ENCODE measurements around the gene CECR2.

CECR2 gene

DNA sequence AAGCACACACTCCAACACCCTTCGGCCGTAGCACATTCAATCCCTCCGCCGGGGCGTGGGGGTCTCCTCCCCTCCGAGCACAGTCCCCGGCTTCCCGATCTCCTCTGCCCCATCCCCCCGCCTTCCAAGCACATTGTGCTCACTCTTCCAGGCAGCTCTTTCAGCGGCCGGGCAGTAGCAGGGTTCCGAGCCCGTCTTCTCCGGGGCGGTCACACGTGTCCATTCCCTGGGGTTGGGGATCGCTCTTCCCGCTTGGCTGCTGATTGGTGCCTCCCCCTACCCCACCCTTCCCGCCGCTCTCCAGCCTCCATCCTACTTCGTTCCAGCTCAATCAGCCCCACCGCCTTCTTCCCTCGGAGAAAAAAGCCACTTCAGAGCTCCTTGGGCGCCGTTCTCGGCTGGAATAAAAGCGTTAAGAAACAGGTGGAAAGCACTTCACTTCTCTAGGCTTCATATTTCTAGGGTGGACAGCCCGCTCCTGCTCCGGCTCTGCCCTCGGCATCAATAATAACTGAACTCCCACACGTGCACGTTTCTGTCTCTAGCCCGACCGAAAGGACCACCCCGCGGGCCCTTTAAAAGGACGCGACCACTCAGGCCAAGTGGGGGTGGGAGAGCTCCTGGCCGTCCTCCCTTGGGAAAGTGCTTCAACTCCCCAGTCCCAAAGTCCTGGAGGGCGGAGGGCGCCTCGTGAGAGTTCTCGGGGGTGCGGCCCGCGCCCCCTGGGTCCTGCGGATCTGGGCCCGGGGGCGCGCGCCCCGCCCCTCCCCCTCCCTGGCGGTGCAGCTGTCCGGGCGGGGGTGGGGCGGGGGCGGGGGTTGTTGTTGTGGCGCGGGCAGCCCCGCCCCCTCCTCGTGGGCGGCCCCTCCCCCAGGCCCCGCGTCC lies 464 bp upstream of the CECR2 start:
- no peak for DNase-seq (ENCODE audit: low read depth)

DNA sequence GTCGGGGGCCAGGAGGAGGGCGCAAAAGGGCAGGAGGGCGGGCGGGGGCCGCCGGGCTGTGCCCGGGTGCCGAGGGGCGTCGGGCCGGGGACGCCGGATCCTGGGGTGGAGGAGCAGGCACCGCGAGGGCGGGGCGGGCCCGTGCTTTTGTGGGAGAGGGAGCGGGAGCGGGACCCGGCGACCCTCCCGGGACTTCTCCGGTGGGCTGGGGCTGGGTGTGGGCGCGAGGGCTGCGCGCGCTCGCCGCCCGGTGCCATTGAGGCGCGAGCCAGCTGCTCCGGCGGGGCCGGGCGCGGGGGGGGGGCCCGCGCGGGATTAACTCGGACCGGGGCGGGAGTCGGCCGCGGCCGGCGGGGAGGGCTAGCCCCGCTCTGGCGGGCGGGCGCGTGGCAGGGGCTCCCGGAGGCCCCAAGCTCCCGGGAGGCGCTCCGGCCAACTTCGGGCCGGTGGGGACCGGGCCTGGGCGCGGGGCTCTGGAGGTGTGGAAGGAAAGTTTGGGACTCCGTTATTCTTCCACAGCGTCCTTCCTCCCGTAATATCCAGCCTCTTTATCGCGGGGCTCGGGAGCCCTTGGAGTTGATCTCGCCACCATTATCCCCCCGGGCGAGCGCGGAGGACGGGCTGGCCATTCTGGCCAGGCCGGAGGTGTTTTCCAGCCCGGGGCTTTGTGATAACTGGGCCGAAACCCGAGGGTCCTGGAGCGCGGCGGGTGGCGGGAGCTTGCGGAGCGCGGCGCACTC lies 936 bp downstream of the CECR2 start:
- no peak for DNase-seq (ENCODE audit: low read depth)

DNA sequence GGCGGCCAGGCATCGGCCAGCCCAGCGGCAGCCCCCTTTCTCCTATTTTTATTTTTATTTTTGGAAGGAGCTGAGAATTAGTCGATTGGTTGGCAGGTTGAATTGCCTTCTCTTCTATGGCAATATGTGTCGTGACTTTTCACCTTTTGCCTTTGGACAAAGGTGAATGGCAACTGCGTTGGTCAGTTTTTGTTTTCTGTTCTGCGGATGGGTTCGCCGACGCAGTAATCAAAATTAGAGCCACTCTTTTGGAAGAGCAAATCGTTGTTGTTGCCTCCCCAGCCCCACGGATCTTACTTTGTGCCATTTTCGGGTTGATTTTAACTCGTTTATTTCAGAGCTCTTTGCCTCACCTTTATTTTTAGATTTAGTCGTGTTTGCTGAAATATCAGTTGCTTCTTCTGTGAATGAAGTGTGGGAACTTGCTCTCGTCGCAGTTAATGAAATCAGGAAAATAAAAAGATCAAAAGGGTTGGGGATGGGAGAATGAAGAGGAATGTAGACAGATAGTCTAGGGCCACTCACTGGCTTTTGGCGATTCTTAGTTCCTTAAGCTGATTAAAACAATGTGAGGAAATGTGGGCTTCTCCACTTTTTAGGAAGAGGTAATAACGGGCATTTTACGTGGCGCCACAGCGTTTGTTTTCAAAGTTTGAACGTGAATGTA lies 1.6 kb downstream of the CECR2 start:
- no peak for DNase-seq (ENCODE audit: low read depth)

DNA sequence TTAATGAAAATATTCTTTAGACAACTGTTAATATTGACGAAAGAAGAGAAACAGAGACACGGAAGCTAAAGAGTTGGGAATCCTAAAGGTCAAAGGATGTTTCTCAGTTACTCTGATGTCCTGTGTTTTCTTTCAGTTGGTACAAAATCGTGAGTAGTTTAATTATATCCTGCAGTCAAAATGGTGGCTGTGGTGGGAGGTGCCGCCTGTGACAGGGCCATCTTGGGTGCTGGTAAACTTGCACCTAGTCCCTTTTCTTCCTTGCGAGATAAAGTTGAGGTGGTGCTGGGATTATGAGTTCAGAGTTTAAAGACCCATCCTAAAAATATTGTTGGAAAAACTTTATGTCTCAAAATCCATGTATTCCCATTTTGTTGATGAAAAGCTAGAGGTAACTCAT lies 2.2 kb downstream of the CECR2 start:
- DNase-seq (ENCODE audit: low read depth): no peak

DNA sequence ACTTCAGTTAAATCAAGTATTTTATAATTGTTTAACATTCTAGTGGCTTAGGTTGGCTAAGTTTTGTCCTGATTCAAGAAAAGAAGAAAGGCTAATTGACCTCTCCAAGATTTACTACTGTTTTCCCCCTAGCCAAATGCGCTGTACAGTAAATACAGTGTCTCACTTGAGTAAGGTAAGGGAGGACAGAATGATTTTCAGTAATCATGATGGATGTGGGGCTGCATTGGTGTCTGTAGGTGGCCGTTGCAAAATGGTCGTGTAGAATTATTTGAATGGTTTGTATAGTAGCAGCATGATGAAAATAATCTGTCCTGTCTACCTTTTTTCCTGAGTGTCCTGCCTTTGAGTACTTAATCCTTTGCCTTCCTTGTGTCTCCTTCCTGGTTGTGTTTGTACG lies 4.6 kb downstream of the CECR2 start:
- no peak for DNase-seq (ENCODE audit: low read depth)

DNA sequence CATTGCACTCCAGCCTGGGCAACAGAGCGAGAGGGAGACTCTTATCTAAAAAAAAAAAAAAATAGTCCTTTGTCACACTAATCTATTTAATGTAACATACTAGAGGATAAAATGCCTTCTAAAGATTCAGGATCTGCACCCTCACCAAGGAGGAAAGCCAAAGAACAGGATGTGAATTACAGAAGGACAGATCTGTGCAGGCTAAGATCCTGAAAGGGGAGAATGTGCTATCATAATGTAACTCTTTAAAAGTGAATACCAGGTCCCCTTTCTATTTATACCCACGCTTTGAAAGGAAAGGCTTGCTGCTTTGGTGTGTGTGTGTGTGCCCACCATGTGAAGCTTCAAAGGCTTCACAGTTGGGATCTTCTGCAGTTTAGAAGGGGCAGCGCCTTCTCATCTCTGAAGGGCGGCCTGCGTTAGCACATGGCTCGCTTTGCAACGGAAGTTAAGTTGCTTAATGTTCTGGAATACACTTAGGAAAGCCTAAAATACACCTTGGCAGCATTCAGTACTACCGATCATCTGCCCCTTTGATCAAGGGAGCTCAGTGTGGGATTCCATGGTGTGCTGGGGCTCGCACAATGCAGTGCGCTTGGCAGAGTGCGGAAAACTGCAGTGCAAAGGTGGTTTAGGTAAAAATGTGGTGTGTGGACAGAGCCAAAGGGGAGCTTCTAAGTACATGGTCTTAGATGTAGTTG lies 6.8 kb downstream of the CECR2 start:
- DNase-seq (ENCODE audit: low read depth): no peak

DNA sequence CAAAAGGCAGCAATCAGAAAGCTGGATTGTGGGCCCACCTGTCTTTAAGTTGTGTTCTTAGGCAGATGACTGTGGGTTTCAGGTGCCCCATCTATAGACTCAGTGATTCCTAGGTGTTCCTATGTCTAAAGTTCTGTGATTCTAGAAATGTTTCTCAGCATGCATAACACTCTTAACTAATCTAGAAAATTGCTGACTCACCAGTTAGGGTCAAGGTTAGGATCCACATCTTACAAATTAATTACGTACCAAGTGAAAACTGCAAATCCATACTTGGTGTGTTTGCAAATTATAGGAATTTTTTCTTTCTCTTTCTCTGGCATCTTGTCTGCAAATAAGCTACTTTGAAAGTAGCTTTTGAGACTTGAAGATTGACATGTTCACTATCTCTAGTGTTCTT lies 7.7 kb downstream of the CECR2 start:
- no peak for DNase-seq (ENCODE audit: low read depth)

DNA sequence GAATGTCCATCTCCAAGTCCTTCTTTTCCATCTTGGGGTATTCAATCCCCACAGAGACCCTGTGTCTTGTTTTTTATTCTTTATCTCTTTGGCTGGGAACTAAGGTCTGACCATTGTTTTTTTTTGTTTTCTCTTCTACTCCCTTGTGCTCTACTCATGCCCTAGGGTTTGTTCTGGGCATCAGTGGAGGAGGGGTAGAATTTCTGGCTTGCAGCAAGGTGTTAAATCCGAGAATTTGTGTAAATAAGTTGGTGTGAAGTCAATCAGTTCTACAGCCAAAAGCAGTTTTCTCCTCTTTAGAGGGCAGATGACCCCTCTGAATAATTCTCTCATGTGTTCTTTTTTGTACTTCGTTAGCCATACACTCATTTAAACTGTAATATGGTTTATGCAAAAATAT lies 10.7 kb downstream of the CECR2 start:
- DNase-seq (ENCODE audit: low read depth): no peak

DNA sequence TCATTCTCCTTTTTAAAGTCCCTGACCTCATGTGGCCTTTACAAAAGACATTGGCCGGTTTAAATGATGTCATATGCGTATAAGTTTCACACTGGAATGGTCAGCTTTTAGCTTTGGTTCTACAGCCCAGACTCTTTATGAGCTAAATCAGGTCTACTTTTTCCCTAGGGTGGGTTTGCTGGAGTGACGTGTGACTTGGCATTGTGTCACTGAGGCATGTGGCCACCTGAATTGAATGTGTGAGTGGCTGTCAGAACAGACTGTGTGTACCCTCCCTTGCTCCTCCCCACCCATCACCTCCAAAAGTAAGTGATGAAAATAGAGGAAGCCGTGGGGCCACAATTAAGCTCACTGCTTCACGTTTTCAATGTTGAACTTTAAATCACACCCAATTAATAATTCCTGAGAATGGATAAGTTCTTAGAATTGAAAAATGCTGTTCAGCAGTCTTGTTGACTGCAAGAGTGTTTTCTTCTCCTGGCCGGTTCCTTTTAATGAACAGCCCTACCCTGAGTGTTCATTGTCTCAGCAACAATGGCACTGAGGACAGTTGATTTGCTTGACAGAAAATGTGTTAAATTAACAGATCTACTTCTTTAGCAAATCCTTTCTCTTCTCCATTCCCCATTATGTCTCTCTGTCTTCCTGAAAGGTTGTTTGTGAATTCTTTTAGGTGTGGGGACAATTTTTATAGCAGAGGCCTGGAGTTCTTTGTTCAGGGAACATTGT lies 11.3 kb downstream of the CECR2 start:
- DNase-seq (ENCODE audit: low read depth): no peak

DNA sequence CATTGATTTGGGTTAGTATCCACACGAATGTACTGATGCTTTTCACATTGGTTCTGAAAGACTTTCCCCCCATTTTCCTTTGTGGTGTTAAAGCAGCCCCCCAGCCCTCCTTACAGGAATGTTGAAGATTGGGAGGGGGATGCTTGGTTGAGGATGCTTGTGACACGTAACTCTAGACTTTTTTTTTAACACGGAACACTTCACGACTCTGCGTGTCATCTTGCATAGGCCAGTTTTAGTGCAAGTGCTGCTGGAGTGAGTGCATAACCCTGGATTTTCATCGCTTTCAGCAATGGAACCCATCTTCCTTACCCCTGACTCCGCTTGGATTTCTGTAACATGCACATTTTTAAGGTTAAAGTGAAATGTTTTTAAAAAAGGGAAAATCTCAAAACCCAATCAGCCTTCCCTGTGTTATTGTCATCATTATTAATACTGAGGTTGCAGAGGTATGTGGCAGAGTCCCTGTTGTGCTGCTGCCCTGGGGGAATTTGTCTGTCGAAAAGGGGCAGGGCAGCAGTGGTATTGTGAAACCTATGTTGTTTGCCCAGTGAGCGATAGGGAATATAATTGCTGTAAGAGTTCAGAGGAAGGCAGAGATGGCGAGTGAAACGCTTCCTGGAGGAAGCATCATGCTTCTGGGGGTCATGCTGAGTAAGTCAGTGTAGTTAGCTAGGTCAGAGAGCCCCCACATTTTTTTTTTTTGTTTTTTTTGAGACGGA lies 12.1 kb downstream of the CECR2 start:
- no peak for DNase-seq (ENCODE audit: low read depth)

DNA sequence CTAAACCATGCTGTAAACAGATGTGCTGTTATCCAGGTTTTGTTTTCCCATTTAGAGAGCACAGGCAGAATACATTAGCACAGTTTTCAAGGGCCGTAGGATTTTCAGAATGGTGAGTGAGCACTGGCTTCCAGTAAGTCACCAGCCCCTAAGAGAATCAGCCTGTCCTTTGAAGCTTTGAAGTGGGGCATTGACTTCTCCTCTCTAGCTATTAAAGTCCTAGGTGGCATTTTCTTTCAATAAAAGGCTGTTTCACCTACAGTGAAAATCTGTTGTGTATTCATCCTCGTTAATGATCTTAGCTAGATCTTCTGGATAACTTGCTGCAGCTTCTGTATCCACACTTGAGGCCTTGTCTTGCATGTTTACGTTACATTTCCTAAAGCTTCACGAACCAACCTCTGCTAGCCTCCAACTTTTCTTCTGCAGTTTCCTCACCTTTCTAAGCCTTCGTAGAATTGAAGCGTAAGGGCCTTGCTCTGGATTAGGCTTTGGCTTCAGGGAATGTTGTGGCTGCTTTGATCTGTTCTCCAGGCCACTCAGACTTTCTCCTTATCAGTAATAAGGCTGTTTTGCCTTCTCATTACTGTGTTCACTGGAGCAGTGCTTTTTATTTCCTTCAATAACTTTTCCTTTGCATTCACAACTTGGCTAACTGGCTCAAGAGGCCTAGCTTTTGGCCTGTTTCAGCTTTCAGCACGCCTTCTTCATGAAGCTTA lies 15.5 kb downstream of the CECR2 start:
- no peak for DNase-seq (ENCODE audit: low read depth)

DNA sequence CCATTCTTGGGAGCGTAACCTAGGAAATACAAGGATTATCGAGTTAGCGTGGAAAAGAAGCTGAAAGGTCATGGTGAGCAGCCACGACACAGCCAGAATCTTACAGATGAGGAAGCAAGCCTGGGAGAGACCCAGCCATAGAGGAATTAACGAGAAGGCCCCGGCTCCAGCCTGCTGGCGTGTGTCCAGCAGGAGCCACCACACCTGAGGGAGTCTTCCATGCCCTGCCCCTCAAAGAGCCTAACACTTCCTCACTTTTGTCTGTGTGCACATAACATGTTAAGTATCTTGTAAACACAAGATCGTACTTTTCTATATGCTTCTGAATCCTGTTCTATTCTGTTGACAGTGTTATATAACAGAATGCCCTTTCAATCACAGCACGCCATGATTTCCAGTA lies 18.1 kb downstream of the CECR2 start:
- no peak for DNase-seq (ENCODE audit: low read depth)

DNA sequence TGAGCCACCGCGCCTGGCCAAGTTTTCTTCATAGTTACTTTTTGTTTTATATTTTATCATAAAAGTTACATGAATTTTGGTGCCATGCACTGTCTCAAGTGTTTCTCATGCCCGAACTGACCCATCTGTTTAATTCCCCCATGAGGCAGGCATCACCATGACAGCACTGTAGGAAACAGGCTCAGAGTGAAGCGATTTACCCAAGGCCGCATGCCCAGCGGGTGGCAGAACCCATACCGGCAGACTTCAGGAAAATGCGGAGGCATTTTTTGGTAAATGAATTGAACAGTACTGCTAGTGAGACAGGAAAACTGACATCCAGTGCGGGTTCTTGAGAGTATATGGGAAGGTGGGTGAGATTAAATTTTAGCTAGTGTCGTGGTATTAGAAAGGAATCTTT lies 19.0 kb downstream of the CECR2 start:
- DNase-seq (ENCODE audit: low read depth): no peak

DNA sequence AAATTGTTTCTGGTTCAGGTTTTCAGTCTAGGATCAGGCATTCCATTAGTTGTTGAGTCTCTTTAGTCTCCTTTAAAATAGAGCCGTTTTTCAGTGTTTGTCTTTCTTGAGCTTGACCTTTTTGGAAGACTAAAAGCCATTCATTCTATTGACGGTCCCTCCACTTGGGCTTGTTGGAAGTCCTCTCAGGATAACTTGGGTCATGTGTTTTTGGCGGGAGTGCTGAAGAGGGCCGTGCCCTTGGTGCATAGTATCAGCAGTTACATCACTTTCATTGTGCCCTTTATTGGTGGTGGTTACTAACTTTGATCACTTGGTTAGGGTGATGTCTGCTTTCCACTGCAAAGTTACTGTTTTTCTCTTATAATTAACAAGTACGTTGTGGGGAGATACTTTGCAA lies 20.8 kb downstream of the CECR2 start:
- DNase-seq (ENCODE audit: low read depth): no peak

DNA sequence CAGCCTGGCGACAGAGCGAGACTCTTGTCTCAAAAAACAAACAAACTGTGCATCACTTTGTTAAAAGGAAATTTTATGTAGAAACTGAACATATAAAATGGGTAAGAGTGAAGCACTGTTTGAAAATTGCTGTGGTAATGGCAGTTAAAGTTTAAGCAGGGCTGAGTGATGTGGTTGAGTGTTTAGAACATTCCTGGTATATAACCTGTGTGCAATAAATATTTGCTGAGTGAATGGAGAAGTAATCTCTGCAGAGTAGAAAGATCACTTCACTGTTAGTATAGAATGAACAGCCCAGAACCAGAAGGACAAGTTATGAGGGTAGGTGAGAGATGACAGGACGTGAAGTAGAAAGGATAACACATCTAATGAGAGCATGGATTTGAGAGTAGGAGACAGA lies 27.3 kb downstream of the CECR2 start:
- DNase-seq (ENCODE audit: low read depth): no peak

DNA sequence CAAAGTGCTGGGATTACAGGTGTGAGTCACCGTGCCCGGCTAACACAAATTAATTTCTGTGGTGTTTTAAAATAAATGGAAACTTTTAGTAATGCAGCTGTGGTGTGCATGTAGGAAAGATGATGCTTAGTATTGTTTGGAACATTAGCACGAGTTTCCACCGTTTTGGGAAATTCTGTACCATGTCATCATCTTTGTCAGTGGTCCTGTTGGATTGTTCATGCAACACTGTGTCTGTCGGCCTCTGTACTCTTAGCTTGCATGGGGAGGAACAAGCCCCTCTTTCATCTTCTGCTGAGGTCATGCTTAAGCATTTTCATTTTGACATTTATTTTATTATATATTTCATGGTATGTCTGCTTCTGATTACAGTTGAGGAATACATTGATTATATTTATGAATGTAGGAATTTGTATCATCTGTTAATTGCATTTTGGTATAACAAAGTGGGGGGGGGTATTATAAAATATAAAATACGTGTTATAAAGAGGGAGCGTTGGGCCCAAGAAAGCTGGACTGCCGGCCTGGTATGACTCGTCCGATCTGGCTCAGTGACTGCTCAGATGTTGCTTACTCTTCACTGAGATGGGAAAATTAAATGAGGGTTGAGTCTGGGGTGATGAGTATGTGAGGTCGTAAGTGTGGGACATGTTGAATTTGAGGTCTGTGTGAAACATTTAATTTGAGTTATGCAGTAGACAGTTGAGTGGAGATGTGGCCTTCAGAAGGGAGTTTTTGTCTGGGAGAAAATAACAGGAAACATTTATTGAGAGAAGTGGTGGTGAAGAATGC lies 28.7 kb downstream of the CECR2 start:
- no peak for DNase-seq (ENCODE audit: low read depth)

DNA sequence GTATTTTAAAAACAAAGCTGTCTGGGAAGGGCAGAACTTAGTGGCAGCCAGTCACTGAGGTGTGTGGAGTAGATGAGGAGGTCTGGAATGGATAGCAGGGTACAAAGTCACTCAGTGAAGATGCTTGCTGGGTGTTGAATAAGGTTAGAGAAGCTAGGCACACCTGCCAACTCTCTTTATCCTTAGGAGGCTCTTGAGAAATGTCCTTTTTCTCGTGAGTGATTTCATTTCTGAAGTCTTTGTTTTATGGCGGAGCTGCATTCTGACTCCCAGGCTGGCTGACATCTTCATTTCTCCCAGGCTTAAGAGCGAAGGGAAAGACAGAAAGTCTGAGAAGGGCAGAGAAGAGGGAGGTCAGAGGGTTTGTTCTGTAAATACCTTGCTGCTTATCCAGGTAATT lies 31.0 kb downstream of the CECR2 start:
- no peak for DNase-seq (ENCODE audit: low read depth)

DNA sequence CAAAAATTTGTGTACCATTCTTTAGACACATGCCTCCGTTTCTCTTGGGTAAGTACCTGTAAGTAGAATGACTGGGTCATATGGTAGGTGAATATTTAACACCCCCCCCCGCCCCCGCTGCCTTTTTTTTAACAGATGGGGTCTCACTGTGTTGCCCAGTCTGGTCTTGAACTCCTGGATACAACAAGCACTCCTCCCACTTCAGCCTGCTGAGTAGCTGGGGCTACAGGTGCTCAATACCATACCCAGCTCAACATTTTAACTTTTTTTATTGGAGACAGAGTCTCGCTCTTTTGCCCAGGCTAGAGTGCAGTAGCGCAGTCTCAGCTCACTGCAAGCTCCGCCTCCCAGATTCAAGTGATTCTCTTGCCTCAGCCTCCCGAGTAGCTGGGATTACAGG lies 32.5 kb downstream of the CECR2 start:
- no peak for DNase-seq (ENCODE audit: low read depth)

DNA sequence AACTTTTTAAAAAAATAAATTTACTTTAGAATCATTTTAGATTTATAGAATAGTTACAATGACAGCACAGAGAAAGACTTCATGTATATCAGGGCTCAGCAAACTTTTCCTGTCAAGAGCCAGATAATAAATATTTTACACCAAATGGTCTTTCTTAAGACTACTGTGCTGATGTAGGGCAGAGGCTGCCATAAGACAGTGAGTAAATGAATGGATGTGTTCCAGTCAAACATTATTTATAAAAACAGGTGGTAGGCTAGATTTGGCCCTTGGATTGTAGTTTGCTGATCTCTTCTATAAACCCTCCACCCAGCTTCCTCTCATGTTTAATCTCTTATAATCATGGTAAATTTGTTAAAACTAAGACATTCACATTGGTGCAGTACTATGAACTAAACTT lies 33.0 kb downstream of the CECR2 start:
- DNase-seq (ENCODE audit: low read depth): no peak

DNA sequence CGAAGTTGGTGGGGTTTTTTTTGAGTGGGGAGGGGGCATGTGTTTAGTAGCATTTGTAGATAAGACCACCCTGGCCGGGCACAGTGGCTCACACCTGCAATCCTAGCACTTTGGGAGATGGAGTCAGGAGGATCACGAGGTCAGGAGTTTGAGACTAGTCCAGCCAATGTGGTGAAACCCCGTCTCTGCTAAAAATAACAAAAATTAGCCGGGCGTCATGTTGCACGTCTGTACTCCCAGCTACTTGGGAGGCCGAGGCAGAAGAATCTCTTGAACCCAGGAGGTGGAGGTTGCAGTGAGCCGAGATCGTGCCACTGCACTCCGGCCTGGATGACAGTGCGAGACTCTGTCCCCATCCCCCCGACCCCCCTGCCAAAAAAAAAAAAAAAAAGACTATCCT lies 34.6 kb downstream of the CECR2 start:
- no peak for DNase-seq (ENCODE audit: low read depth)
